Gastroesophageal sphincter (tissue), 3 donors: ENCODE data around the gene ARHGAP22.

Source experiments
- POLR2A ChIP-seq, 2 donors: fragments of 450-650 bp; IDR thresholded peaks; one replicate each; pipeline ENCODE4 v1.6.1; 2017; ENCODE audit warnings: antibody characterized with exemption in 2 of 2, mild to moderate bottlenecking in 2 of 2, moderate library complexity in 1 of 2
- POLR2AphosphoS5 ChIP-seq: sonication (generic); formaldehyde crosslinking; IDR thresholded peaks from one replicate; pipeline ENCODE4 v1.6.1; 2017; ENCODE audit warnings: antibody characterized with exemption
- TF ChIP-seq, protein P1 (sequence below), 4 experiments: fragments of 200-600 bp in 2 of 4; fragments of 450-650 bp in 2 of 4; sonication (generic) in 1 of 4; IDR thresholded peaks; one replicate each; pipeline ENCODE4 v1.5.1; 2017 to 2019; ENCODE audit warnings: antibody characterized with exemption in 4 of 4, mild to moderate bottlenecking in 2 of 4, moderate library complexity in 2 of 4

DNA sequence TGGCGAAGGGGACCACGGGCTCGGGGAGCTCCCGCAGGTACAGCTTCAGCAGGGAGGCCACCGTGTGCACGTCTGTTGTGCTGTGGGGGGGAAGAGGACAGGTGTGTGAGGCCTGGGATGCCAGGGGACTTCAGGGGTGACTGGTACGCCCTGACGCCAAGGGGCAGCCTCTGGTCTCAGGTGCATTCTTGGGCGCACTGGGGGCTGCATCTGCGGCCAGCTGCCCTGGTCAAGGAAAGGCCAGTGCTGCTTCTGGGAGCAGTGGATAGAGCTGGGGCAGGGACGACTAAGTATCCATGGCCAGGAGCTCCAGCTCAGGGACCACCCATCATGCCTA is 149.8 kb downstream of the ARHGAP22 start:
- TF ChIP-seq, protein P1, sequence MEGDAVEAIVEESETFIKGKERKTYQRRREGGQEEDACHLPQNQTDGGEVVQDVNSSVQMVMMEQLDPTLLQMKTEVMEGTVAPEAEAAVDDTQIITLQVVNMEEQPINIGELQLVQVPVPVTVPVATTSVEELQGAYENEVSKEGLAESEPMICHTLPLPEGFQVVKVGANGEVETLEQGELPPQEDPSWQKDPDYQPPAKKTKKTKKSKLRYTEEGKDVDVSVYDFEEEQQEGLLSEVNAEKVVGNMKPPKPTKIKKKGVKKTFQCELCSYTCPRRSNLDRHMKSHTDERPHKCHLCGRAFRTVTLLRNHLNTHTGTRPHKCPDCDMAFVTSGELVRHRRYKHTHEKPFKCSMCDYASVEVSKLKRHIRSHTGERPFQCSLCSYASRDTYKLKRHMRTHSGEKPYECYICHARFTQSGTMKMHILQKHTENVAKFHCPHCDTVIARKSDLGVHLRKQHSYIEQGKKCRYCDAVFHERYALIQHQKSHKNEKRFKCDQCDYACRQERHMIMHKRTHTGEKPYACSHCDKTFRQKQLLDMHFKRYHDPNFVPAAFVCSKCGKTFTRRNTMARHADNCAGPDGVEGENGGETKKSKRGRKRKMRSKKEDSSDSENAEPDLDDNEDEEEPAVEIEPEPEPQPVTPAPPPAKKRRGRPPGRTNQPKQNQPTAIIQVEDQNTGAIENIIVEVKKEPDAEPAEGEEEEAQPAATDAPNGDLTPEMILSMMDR (IDR thresholded peaks at IDR 0.05) = no peak
- TF ChIP-seq POLR2AphosphoS5 = no peak
- TF ChIP-seq POLR2A (IDR thresholded peaks at IDR 0.05) = no peak
